Activated gamma-delta T cell (primary cell): ENCODE data around the gene PITPNM1.
"Not testable (repeated sequence)": the region's sequence is repeated elsewhere in the genome, so short reads cannot be mapped to it uniquely, and the experiment has no call there.

ENCODE experiments used
- DNase-seq: peaks from one replicate; lab custom pipeline; 2025; lab: John Stamatoyannopoulos, UW

PITPNM1 gene

DNA sequence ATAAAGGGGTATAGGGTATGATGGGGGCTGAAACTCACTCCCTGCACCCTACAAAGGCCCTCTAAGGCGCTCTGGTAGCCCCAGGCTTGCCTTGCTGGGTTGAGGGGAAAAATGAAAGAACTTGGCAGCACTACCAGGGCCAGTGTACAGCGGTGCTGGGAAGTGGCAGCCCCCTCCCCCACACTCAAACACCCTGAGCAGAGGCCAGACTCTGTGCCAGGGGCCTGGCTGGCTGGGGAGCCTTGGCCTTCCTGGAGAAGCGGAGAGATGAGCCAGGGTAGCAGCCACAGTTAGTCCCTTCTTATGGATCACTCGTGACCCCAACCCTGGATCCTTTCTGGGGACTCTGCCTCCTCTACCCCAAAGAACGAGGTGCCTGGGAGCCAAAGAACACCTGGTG is 38.8 kb downstream of the PITPNM1 start:
- no peak for DNase-seq

GRCh38 chr11:67465530-67465929 is 39.6 kb downstream of the PITPNM1 start:
- DNase-seq = not testable (repeated sequence)

DNA sequence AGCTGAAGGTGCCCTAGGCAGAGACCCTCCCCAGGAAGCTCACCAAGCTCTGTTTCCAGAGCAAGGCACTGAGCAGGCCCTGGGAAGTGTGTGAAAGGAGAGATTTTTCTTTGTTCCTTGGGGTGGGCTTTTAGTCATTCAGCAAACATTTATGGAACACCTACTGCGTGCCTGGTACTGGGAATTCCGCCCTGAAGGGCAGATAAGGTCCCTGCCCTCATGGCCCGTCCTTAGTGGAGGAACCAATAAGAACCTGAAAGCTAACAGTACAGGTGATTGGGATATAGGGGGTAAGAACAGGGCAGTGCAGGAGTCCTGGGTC is 40.0 kb downstream of the PITPNM1 start:
- no peak for DNase-seq

- DNase-seq = peak; percentile 88
These were observed 40.6 kb downstream of the PITPNM1 start for GRCh38 chr11:67464411-67465188.

DNA sequence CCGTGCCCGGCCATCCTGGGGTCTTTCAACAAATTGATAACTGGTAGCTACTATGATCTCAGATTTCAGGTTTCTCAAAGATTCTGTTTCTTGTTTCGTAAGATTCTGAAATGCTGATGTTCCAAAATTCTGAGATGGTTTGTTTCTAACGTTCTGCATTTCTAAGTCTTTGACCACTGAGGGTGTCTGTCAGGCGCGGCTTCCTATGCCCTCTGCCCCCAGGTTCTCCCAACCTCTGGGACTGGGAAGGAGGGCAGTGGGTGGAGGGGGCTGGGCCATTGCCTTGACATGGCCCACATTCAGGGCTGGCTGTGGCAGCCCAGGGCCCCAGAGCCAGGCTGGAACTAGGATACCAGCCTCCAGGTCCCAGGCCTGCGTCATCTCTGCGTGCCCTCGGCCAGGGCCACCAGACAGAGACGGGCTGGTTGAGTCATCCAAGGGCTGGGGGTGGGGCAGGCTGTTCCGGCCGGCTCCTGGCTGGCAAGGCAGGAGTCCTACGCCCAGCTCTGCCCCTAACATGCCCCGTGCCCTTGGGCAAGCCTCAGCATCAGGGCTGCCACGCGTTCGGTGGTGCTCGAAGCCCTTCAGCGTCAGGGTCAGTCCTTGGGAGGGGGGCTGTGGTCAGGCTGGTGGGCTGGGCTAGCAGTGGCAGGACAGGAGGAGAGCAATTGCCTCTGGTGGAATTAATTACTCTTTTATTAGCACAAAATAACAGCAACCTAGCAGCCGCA is 41.3 kb downstream of the PITPNM1 start:
- no peak for DNase-seq

DNA sequence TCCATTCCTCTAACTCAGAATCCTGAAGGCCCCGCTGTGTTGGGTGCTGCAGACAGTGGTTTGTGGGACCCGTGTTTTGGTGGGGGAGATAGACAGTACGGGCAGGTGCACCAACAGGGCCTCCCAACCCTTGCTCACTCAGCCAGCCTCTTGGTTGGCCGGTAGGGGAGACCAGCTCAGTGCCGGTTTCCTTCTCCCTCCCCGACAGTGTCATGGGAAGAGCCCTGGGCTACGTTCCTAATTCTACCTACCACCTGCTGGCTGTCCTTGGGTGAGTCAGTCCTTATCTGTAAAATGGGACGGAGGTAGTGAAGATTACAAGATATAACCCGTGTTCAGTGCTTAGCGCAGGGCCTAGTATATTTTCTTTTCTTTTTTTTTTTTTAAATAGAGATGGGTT is 42.0 kb downstream of the PITPNM1 start:
- no peak for DNase-seq

DNA sequence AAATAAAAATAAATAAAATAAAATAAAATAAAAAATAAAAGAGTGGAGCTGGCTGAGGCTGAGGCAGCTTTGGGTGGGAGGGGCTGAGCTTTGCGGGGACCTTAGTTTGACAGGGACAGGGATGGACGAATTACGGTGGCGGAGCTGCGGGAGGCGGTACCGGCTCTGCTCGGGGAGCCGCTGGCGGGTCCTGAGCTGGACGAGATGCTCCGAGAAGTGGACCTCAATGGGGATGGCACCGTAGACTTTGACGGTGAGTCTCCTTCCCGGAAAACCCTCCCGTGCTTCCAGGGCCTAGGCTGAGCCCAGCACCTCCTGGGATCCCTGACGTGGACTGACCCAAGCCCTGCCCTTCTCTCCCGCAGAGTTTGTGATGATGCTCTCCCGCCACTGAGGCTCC is 46.9 kb downstream of the PITPNM1 start:
- DNase-seq = no peak

GRCh38 chr11:67457453-67457852 is 47.7 kb downstream of the PITPNM1 start:
- no peak for DNase-seq

GRCh38 chr11:67456068-67456705 is 49.0 kb downstream of the PITPNM1 start:
- DNase-seq = no peak

DNA sequence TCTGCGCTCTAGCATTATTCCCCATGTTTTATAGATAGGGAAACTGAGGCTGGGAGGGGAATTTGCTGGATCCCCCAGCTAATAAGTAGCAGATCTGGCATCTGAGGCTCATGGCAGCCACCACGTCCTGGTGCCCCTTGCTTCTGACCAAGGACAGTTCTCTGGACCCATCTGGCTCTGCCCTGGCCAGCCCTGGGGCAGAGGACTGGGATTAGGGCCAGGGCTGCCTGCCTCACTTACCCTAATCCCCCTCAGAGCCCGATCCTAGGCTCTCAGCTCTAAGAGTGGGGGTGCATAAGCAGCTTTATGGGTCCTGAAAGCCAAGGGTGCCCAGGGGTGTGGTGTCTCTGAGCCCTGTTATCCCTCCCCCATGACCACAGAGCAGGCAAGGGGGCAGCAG is 50.1 kb downstream of the PITPNM1 start, which contains the start of gene CABP4:
Gene CABP4, plus strand, starts transcription at position 301 of the 400 bp plus-strand sequence. Its CDS starts 70 bp downstream, at position 371.
- DNase-seq = no peak

DNA sequence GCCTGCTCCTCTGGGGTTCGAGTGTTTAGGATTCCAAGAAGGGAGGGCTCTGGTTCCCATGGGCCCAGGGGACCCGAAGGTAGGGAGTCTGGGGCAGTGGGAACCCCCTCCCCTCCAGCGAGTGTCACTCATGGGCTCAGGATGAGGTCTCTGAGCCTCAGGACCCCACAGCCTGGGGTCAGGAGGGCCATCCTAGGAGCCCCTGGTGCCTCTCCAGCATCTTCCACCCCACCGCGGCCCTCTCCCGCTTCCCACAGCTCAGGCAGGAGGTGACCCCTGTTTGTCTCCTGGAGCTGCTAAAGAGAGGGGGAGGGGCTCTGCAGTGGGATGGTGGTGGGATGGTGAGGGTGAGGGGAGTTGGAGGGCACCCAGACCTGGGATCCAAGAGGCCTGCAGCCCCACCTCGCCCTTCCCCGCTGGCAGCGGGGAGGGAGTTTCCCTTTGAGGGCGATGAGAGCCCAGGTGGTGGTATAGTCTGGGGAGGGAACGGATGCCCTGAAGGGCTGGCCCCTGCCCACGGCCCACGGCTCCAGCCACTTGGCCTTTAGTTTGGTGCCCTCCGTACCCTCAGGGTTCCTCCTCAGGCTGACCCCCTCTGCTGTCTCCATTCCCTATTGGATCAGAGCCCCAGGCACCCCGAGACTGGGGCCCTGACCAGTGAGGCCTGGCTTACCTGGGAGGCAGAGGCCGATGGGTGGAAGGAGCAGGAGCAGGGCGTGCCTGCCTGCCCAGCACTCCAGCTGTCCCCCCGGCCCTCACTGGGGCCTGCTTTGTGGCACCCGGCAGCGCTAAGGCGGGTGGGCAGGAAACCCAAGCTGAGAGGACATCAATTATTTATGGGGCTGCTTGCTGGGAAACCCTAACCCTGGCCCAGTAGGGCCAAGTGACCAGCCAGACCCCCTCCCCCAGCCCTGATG is 51.1 kb downstream of the PITPNM1 start:
- no peak for DNase-seq

GRCh38 chr11:67452141-67452952 is 52.8 kb downstream of the PITPNM1 start, which contains the start of gene GPR152:
GPR152 (minus strand) TSS chr11:67452729; CDS start chr11:67452724, 5 bp downstream.
- DNase-seq = no peak

DNA sequence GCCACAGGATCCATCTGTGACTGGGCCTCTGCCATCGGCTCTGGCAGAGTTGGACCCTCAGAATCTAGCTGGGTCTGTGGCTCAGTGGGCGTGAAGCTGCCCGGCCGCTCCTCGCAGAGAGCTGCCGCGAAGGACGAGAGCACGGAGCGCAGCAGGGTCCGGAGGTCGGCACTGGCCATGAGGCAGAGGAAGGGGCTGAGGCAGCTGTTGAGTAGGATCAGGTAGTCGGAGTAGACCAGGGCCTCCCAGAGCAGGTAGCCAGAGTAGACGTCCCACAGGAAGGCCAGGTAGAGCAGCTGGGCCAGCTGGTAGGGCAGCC is 53.5 kb downstream of the PITPNM1 start:
- DNase-seq = no peak

GRCh38 chr11:67450796-67451657 is 54.1 kb downstream of the PITPNM1 start:
- no peak for DNase-seq

DNA sequence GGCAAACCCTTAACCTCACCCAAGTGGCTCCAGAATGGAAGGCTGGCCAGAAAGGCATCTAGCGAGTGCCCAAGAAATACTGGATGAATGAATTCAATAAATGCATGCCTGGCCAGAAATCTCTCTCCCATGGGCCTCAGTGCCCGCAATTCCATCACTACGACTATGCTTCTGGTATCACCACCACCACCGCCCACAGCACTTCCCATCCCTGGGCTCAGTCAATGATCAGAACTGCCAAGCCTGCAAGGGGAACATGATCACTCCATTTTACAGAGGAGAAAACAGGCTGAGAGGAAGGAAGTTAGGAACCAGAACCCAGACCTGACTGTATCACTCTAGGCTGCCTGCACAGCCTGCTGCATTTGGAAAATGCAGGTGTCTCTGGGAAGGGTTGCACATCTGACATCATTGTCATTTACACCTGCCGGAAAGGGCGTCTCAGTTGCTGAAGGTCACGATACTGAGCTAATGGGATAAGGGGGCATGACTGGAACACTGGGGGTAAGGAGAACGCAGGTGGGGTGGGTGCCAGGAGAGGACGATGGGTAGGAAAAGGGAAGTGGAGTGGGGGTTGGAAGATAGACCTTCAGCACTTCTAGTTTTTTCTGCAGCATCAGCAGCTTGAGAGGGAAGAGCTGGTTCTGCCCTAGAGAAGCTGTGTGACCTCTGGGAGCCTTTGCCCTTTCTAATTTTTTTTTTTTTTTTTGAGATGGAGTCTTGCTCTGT is 55.9 kb downstream of the PITPNM1 start:
- DNase-seq = no peak

GRCh38 chr11:67448220-67448609 is 56.9 kb downstream of the PITPNM1 start:
- no peak for DNase-seq

- no peak for DNase-seq
These were observed 59.6 kb downstream of the PITPNM1 start for GRCh38 chr11:67445515-67445914.

DNA sequence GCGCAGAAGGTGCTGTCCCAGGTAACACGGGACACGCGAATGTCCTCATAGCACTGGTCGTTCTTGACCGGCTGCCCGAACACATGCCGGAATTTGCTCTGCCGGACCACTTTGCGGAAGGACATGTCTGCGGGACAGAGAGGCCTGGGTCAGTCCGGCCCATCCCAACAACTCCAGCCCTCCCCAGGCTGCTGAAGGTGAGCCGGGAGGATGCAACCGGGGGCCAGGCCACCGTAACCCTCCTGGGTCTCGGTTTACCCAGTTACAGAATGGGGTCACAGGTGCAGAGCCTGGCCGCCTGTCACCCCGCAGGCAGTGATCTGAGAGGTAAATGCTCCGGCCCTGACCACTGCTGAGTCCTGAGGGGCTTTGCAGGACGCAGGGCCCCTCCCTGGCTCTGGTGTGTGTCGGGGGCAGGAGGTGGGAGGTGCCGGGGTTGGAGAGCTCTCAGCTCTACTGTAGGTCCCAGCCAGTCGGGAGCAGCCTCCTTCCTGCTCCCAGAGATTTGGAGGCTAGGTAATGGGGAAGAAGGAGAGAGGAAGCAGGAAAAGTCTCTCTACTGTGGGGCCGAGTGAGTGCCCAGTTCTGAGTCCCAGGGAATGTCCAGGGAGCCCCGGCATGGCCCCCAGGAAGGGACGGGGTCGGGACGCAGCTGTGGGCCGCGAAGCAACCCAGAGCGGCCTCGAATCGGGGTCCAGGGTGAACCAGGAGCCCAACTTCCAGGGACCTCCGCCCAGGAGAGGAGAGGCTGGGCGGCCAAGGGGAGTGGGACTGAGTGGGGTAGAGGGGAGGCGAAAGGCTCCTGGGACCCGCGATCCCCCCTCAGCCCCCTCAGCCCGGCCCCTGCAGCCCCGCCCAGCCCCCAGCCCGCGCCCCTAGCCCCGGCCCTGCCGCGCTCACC is 62.4 kb downstream of the PITPNM1 start:
- DNase-seq = no peak
